ENCODE measurements around the gene BLOC1S5.

BLOC1S5 gene

GRCh38 chr6:7974565-7974937 is 89.6 kb downstream of the BLOC1S5 start:
- Histone ChIP-seq H4K20me1 (no peaks in the 10 kb centered on the region), H3K4me1 (peaks cover 7 to 16% (median 14%) of the 10 kb centered on the region in 10 experiments; a peak in 19 of 20 replicates), H3K4me3 (no peak overlapping the region), H3K27ac (no peak overlapping the region), H3K36me3 (peaks cover 0 to 6% (median 0%) of the 10 kb centered on the region in 11 experiments; a peak in 2 of 22 replicates), H3K4me2 (no peak overlapping the region), H3K9me3 (replicated peaks in 1 of 11) (peaks cover 10 to 12% (median 11%) of the 10 kb centered on the region in 11 experiments), H3K27me3 (no peaks in the 10 kb centered on the region), H3K9ac (no peak overlapping the region)
- TF ChIP-seq Cebpa-rat (IDR thresholded peaks at IDR 0.05), result no peak

GRCh38 chr6:7973584-7973983 is 90.6 kb downstream of the BLOC1S5 start:
- no peak overlapping the region for H3K4me3 ChIP-seq
- H3K27ac ChIP-seq, result no peak overlapping the region
- no peak overlapping the region for H3K9ac ChIP-seq
- H4K20me1 ChIP-seq, result no peaks in the 10 kb centered on the region
- H3K4me1 ChIP-seq, result peaks cover 1 to 9% (median 7%) of the 10 kb centered on the region in 10 experiments; a peak in 18 of 20 replicates
- peaks cover 10 to 21% (median 12%) of the 10 kb centered on the region in 11 experiments for H3K9me3 ChIP-seq (replicated peaks in 1 of 11)
- TF ChIP-seq Cebpa-rat (IDR thresholded peaks at IDR 0.05), result no peak
- H3K27me3 ChIP-seq, result no peaks in the 10 kb centered on the region
- H3K36me3 ChIP-seq, result peaks cover 0 to 6% (median 0%) of the 10 kb centered on the region in 11 experiments; a peak in 2 of 22 replicates
- no peak overlapping the region for H3K4me2 ChIP-seq

GRCh38 chr6:7971499-7971898 is 92.7 kb downstream of the BLOC1S5 start:
- Histone ChIP-seq H3K4me2 (no peak overlapping the region), H3K4me3 (no peak overlapping the region), H3K27ac (no peak overlapping the region), H3K4me1 (no peaks in the 10 kb centered on the region), H4K20me1 (no peaks in the 10 kb centered on the region), H3K27me3 (no peaks in the 10 kb centered on the region), H3K9me3 (replicated peaks in 1 of 11) (peaks cover 10 to 22% (median 12%) of the 10 kb centered on the region in 11 experiments), H3K36me3 (peaks cover 0 to 6% (median 0%) of the 10 kb centered on the region in 11 experiments; a peak in 2 of 22 replicates), H3K9ac (no peak overlapping the region)
- no peak for TF ChIP-seq Cebpa-rat (IDR thresholded peaks at IDR 0.05)

DNA sequence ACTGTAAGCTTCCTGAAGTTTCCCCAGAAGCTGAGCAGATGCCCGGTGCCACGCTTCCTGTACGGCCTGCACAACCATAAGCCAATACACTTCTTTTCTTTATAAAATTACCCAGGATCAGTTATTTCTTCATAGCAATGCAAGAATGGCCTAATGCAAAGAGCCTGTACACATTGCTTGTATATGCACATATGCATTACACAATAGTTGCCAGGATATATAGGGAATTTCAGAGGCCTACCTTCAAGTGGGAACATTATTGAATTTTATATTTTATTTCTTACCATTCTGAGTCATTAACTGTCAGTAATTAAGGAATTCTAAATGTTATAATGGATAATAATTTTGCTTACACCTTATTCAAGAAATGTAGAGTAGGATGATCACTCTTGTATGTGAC is 93.6 kb downstream of the BLOC1S5 start:
- TF ChIP-seq Cebpa-rat (IDR thresholded peaks at IDR 0.05), result no peak
- H3K9me3 ChIP-seq (replicated peaks in 1 of 11), result peaks cover 10 to 22% (median 12%) of the 10 kb centered on the region in 11 experiments

More for the DNA sequence above, 93.6 kb downstream of the BLOC1S5 start:
- Histone ChIP-seq H3K4me1 (no peaks in the 10 kb centered on the region), H3K36me3 (peaks cover 0 to 6% (median 0%) of the 10 kb centered on the region in 11 experiments; a peak in 2 of 22 replicates), H3K27ac (no peak overlapping the region), H4K20me1 (no peaks in the 10 kb centered on the region), H3K4me3 (no peak overlapping the region), H3K27me3 (no peaks in the 10 kb centered on the region), H3K4me2 (no peak overlapping the region), H3K9ac (no peak overlapping the region)

Data from BLaER1 treated with 17β-estradiol and CSF1 and Interleukin-3, amounts not matched to agents 10 nM and 100 nM (cell line).